NK-92 treated with Interleukin-12 subunit alpha and Interleukin-12 subunit beta, amount 100 ng/mL, for 24 hours (cell line): ENCODE results near the gene CHN2.

ENCODE experiments used
- DNase-seq: peaks from one replicate; lab custom pipeline; 2025; lab: John Stamatoyannopoulos, UW

Gene CHN2

GRCh38 chr7:29228289-29229011, 33.9 kb downstream of the CHN2 start:
- DNase-seq: no peak

- no peak for DNase-seq
These were observed 34.5 kb downstream of the CHN2 start for GRCh38 chr7:29229066-29229465.

- no peak for DNase-seq
These were observed 35.4 kb downstream of the CHN2 start for GRCh38 chr7:29229946-29230345.

- no peak for DNase-seq
These were observed 36.3 kb downstream of the CHN2 start for GRCh38 chr7:29230871-29231345.

- no peak for DNase-seq
These were observed 37.2 kb downstream of the CHN2 start for GRCh38 chr7:29231671-29232232.

GRCh38 chr7:29234438-29234837, 39.9 kb downstream of the CHN2 start:
- no peak for DNase-seq

GRCh38 chr7:29236071-29236580, 41.6 kb downstream of the CHN2 start:
- no peak for DNase-seq

- no peak for DNase-seq
These were observed 42.1 kb downstream of the CHN2 start for GRCh38 chr7:29236649-29237048.

GRCh38 chr7:29237489-29237888, 42.9 kb downstream of the CHN2 start:
- DNase-seq: no peak

- DNase-seq: no peak
These were observed 45.1 kb downstream of the CHN2 start for GRCh38 chr7:29239638-29240037.

GRCh38 chr7:29242265-29242664, 47.7 kb downstream of the CHN2 start:
- DNase-seq: no peak

GRCh38 chr7:29243910-29244655, 49.5 kb downstream of the CHN2 start:
- no peak for DNase-seq

GRCh38 chr7:29247224-29247962, 52.8 kb downstream of the CHN2 start:
- no peak for DNase-seq

- DNase-seq: no peak
These were observed 53.3 kb downstream of the CHN2 start for GRCh38 chr7:29247963-29248236.

- DNase-seq: no peak
These were observed 54.3 kb downstream of the CHN2 start for GRCh38 chr7:29248713-29249382.

- DNase-seq: no peak
These were observed 54.8 kb downstream of the CHN2 start for GRCh38 chr7:29249383-29249750.

- DNase-seq: no peak
These were observed 55.3 kb downstream of the CHN2 start for GRCh38 chr7:29249860-29250259.

- DNase-seq: no peak
These were observed 58.6 kb downstream of the CHN2 start for GRCh38 chr7:29253225-29253624.

GRCh38 chr7:29254591-29254990, 60.0 kb downstream of the CHN2 start:
- no peak for DNase-seq

GRCh38 chr7:29255199-29255878, 60.8 kb downstream of the CHN2 start:
- DNase-seq: no peak

GRCh38 chr7:29255906-29256692, 61.5 kb downstream of the CHN2 start:
- no peak for DNase-seq
